Esophagus squamous epithelium (tissue), 5 donors: ENCODE measurements around the gene AIP. TPM values are rescaled to one million over a fixed set of nuclear protein-coding genes. Genes with fewer than 3 reads are reported as not detected.

Source experiments
- DNase-seq: peaks from one replicate; lab custom pipeline; 2025; lab: John Stamatoyannopoulos, UW
- H3K27ac ChIP-seq, 4 donors: fragments of 200-600 bp; sonication (generic); one replicate each; pipeline ENCODE4 v1.5.1; 2016 to 2019; ENCODE audit warnings: mild to moderate bottlenecking in 1 of 4
- H3K27me3 ChIP-seq, 4 donors: fragments of 200-600 bp; sonication (generic); 1 replicate in 3 of 4; 2 replicates in 1 of 4; pipeline versions ENCODE4 v1.5.1 to v1.6.0; 2017 to 2021; ENCODE audit warnings: antibody characterized with exemption in 1 of 4
- H3K36me3 ChIP-seq, 3 donors: fragments of 200-600 bp; sonication (generic); one replicate each; pipeline ENCODE4 v1.5.1; 2016 to 2019
- H3K4me1 ChIP-seq, 3 donors: fragments of 200-600 bp; sonication (generic); one replicate each; pipeline ENCODE4 v1.5.1; 2017 to 2019
- H3K4me3 ChIP-seq, 4 donors: fragments of 200-600 bp; sonication (generic); 1 replicate in 3 of 4; 2 replicates in 1 of 4; pipeline ENCODE4 v1.5.1; 2016 to 2019; ENCODE audit warnings: mild to moderate bottlenecking in 2 of 4, moderate library complexity in 1 of 4
- H3K9me3 ChIP-seq, 3 donors: fragments of 200-600 bp; sonication (generic); one replicate each; pipeline ENCODE4 v1.5.1; 2016 to 2019
- CTCF ChIP-seq, 6 experiments: fragments of 450-650 bp in 4 of 6; fragments of 200-600 bp in 2 of 6; sonication (generic) in 2 of 6; IDR thresholded peaks; one replicate each; pipeline ENCODE4 v1.5.1; 2016 to 2019; ENCODE audit warnings: antibody characterized with exemption in 6 of 6, mild to moderate bottlenecking in 4 of 6, moderate library complexity in 4 of 6
- POLR2A ChIP-seq, 4 donors: fragments of 450-650 bp; IDR thresholded peaks; one replicate each; pipeline ENCODE4 v1.6.1; 2017; ENCODE audit warnings: antibody characterized with exemption in 4 of 4, mild to moderate bottlenecking in 4 of 4, moderate library complexity in 3 of 4
- WGBS, 2 donors: methylation state at CpG; one replicate each; pipeline ENCODE4 v1.1.5; 2018; 5-methylcytosine and 5-hydroxymethylcytosine counted together
- intact Hi-C: fragments of 100-400 bp; cut with DNase I; formaldehyde crosslinking; loops from one replicate; pipeline ENCODE4 v1.15.0; 2022
- total RNA-seq, 4 donors: library from RNA; depleted of rRNA; stranded (reverse); fragments of >200 nt; gene quantifications; one replicate each; pipeline ENCODE4 v1.1.0, GENCODE V29; 2016
- donor health status: DM: yes; HTN: yes; CAD: no.

AIP gene
- total RNA-seq, 4 donors from 2014 or later: 16.8 to 63.3 (median 28.3) TPM

GRCh38 chr11:67517784-67518552, 35.1 kb downstream of the AIP start:
- DNase-seq: no peak
- intact Hi-C loops: no loop called here
- H3K36me3 ChIP-seq: no peaks in the 10 kb centered on the region
- H3K27me3 ChIP-seq: peaks cover 0 to 33% (median 0%) of the 10 kb centered on the region in 4 donors
- H3K9me3 ChIP-seq: no peaks in the 10 kb centered on the region
- no peak overlapping the region for H3K27ac ChIP-seq
- no peaks in the 10 kb centered on the region for H3K4me1 ChIP-seq
- WGBS, 2 donors: 77 to 93% methylated on average over 5 of the region's 10 CpGs
- no peak overlapping the region for H3K4me3 ChIP-seq
- TF ChIP-seq CTCF (IDR thresholded peaks at IDR 0.05) (no peak), POLR2A (IDR thresholded peaks at IDR 0.05) (no peak)

- H3K4me3 ChIP-seq: no peak overlapping the region
- no peak for TF ChIP-seq POLR2A (IDR thresholded peaks at IDR 0.05)
- TF ChIP-seq CTCF (IDR thresholded peaks at IDR 0.05): no peak
- no peaks in the 10 kb centered on the region for H3K36me3 ChIP-seq
- H3K9me3 ChIP-seq: no peaks in the 10 kb centered on the region
- H3K27ac ChIP-seq: no peak overlapping the region
- H3K4me1 ChIP-seq: no peaks in the 10 kb centered on the region
- intact Hi-C loops: no loop called here
- DNase-seq: no peak
- 94 to 96% methylated on average over 13 to 20 of the region's 32 CpGs for WGBS, 2 donors
- peaks cover 0 to 33% (median 0%) of the 10 kb centered on the region in 4 donors for H3K27me3 ChIP-seq
Observed at GRCh38 chr11:67519726-67520125, 36.9 kb downstream of the AIP start.

DNA sequence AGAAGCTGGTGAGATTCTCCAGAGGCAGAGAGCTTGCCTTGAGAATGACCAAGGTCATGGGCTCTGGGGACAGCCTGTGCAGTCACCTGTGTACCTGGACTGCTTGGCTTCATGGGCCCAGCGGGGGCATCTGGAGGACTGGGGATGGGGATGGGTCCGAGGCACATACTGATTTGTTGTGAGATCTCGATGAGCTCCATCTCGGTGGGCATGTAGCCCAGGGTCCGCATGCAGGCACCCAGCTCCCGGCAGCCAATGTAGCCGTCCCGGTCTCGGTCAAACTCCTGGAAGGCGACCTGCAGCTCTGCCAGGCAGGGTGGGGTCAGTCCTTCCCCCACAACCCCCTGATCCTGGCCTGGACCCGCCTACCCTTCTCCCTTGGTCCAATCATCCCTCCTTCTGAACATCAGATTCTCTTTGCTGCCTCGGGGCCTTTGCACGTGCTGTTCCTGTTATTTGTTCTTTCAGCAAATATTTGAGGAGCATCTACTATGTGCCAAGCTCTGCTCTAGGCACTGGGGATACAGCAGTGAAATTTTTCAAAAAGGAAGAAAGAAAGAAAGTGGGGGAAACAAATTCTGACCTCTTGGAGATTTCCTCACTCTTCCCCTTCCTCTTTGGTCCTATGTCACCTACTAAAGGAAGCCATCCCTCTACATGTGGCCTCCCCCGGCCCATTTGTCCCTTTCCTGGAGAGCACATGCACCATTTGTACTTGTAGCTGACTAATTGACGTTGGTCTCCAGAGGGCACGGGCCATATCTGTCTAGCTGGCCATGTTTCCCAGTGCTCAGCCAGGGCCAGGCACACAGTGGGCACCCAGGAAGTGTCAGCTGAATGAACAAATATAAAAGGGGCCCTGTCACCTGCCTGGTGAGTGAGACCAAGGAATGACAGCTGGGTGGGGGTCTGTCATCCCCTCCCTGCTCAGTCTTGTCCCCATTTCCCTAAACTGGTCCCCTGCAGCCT, 38.3 kb downstream of the AIP start:
- Histone ChIP-seq H3K36me3 (no peaks in the 10 kb centered on the region), H3K27ac (no peak overlapping the region), H3K4me3 (no peak overlapping the region), H3K27me3 (peaks cover 0 to 32% (median 0%) of the 10 kb centered on the region in 4 donors), H3K4me1 (no peaks in the 10 kb centered on the region), H3K9me3 (no peaks in the 10 kb centered on the region)
- WGBS, 2 donors: 81 to 82% methylated on average over 10 to 13 of the region's 16 CpGs
- TF ChIP-seq POLR2A (IDR thresholded peaks at IDR 0.05) (no peak), CTCF (IDR thresholded peaks at IDR 0.05) (no peak)
- intact Hi-C loops: no loop called here
- no peak for DNase-seq

GRCh38 chr11:67521924-67522323, 39.1 kb downstream of the AIP start:
- Histone ChIP-seq H3K9me3 (no peaks in the 10 kb centered on the region), H3K27me3 (peaks cover 0 to 32% (median 0%) of the 10 kb centered on the region in 4 donors), H3K4me3 (no peak overlapping the region), H3K4me1 (no peaks in the 10 kb centered on the region), H3K27ac (no peak overlapping the region), H3K36me3 (no peaks in the 10 kb centered on the region)
- 74 to 86% methylated on average over 8 to 9 of the region's 10 CpGs for WGBS, 2 donors
- DNase-seq: no peak
- intact Hi-C loops: no loop called here
- TF ChIP-seq POLR2A (IDR thresholded peaks at IDR 0.05) (no peak), CTCF (IDR thresholded peaks at IDR 0.05) (no peak)
